ENCODE results near the gene FLT1. TPM values are rescaled to one million over a fixed set of nuclear protein-coding genes. Genes with fewer than 3 reads are reported as not detected.

FLT1 gene
- total and polyA plus RNA-seq, 3 experiments from 2014 or later, result 2.4 to 2.7 TPM; not detected in 1

- no peak for DNase-seq
- peaks cover 6% of the 10 kb centered on the region for H3K27me3 ChIP-seq (ENCODE audit: insufficient read depth, low read length, poor library complexity, severe bottlenecking)
- Mint-ChIP-seq H3K4me1 (peaks cover 0 to 8% (median 3%) of the 10 kb centered on the region in 3 donors), H3K4me3 (no peak overlapping the region), H3K9me3 (peaks cover 0 to 3% (median 0%) of the 10 kb centered on the region in 5 donors), H3K27ac (no peak overlapping the region), H3K36me3 (no peaks in the 10 kb centered on the region), H3K27me3 (peaks cover 24 to 57% of the 10 kb centered on the region in 2 donors)
- ChIA-PET CTCF (no interaction called here), POLR2A (no interaction called here)
- H3K27ac ChIP-seq (ENCODE audit: low read depth, low read length), result no peak overlapping the region
- H3K36me3 ChIP-seq (ENCODE audit: insufficient read depth, low read length), result no peaks in the 10 kb centered on the region
- no peaks in the 10 kb centered on the region for H3K9me3 ChIP-seq (ENCODE audit: low read length)
- H3K4me1 ChIP-seq (ENCODE audit: insufficient read depth, low read length), result no peaks in the 10 kb centered on the region
- H3K4me3 ChIP-seq (ENCODE audit: low read length), result no peak overlapping the region
These were observed 42.2 kb upstream of the FLT1 start for GRCh38 chr13:28537171-28537570.

- Mint-ChIP-seq H3K4me1 (peaks cover 0 to 8% (median 3%) of the 10 kb centered on the region in 3 donors), H3K9me3 (no peaks in the 10 kb centered on the region), H3K36me3 (no peaks in the 10 kb centered on the region), H3K27me3 (peaks cover 23 to 54% of the 10 kb centered on the region in 2 donors), H3K27ac (no peak overlapping the region), H3K4me3 (no peak overlapping the region)
- Histone ChIP-seq H3K27ac (ENCODE audit: low read depth, low read length) (no peak overlapping the region), H3K27me3 (ENCODE audit: insufficient read depth, low read length, poor library complexity, severe bottlenecking) (peaks cover 6% of the 10 kb centered on the region), H3K36me3 (ENCODE audit: insufficient read depth, low read length) (no peaks in the 10 kb centered on the region), H3K4me3 (ENCODE audit: low read length) (no peak overlapping the region), H3K9me3 (ENCODE audit: low read length) (no peaks in the 10 kb centered on the region), H3K4me1 (ENCODE audit: insufficient read depth, low read length) (peaks cover 5% of the 10 kb centered on the region)
- POLR2A ChIA-PET, result no interaction called here
- CTCF ChIA-PET, result interaction anchor here (1.2 kb wide), 1 partner anchor 8 kb away, joined by 3 read pairs; no protein-coding TSS in a partner anchor
- no peak for DNase-seq
These were observed 41.4 kb upstream of the FLT1 start for GRCh38 chr13:28536371-28536770.

- Mint-ChIP-seq H3K27me3 (peaks cover 21 to 54% of the 10 kb centered on the region in 2 donors), H3K9me3 (no peaks in the 10 kb centered on the region), H3K36me3 (no peaks in the 10 kb centered on the region), H3K4me3 (no peak overlapping the region), H3K4me1 (peaks cover 0 to 8% (median 3%) of the 10 kb centered on the region in 3 donors), H3K27ac (no peak overlapping the region)
- peaks cover 6% of the 10 kb centered on the region for H3K27me3 ChIP-seq (ENCODE audit: insufficient read depth, low read length, poor library complexity, severe bottlenecking)
- H3K4me1 ChIP-seq (ENCODE audit: insufficient read depth, low read length), result peaks cover 12% of the 10 kb centered on the region
- H3K9me3 ChIP-seq (ENCODE audit: low read length), result no peaks in the 10 kb centered on the region
- ChIA-PET POLR2A (no interaction called here), CTCF (interaction anchor here (1.2 kb wide), 1 partner anchor 8 kb away, joined by 3 read pairs; no protein-coding TSS in a partner anchor)
- no peaks in the 10 kb centered on the region for H3K36me3 ChIP-seq (ENCODE audit: insufficient read depth, low read length)
- H3K27ac ChIP-seq (ENCODE audit: low read depth, low read length), result no peak overlapping the region
- no peak overlapping the region for H3K4me3 ChIP-seq (ENCODE audit: low read length)
- no peak for DNase-seq
These were observed 40.8 kb upstream of the FLT1 start for GRCh38 chr13:28535734-28536133.

GRCh38 chr13:28534801-28535200 lies 39.9 kb upstream of the FLT1 start:
- H3K4me3 Mint-ChIP-seq, result no peak overlapping the region
- Histone ChIP-seq H3K9me3 (ENCODE audit: low read length) (no peaks in the 10 kb centered on the region), H3K4me3 (ENCODE audit: low read length) (no peak overlapping the region), H3K27me3 (ENCODE audit: insufficient read depth, low read length, poor library complexity, severe bottlenecking) (peaks cover 12% of the 10 kb centered on the region), H3K4me1 (ENCODE audit: insufficient read depth, low read length) (peaks cover 13% of the 10 kb centered on the region), H3K27ac (ENCODE audit: low read depth, low read length) (no peak overlapping the region), H3K36me3 (ENCODE audit: insufficient read depth, low read length) (no peaks in the 10 kb centered on the region)
- no peak for DNase-seq
- H3K36me3 Mint-ChIP-seq, result no peaks in the 10 kb centered on the region
- no peak overlapping the region for H3K27ac Mint-ChIP-seq
- CTCF ChIA-PET, result no interaction called here
- peaks cover 21 to 45% of the 10 kb centered on the region in 2 donors for H3K27me3 Mint-ChIP-seq
- POLR2A ChIA-PET, result no interaction called here
- H3K4me1 Mint-ChIP-seq, result no peaks in the 10 kb centered on the region
- no peaks in the 10 kb centered on the region for H3K9me3 Mint-ChIP-seq

- CTCF ChIA-PET, result no interaction called here
- peaks cover 23 to 44% of the 10 kb centered on the region in 2 donors for H3K27me3 Mint-ChIP-seq
These were observed 39.3 kb upstream of the FLT1 start for GRCh38 chr13:28534210-28534609.

GRCh38 chr13:28533441-28534166 lies 38.7 kb upstream of the FLT1 start:
- POLR2A ChIA-PET, result no interaction called here
- CTCF ChIA-PET, result no interaction called here
- no peaks in the 10 kb centered on the region for H3K36me3 ChIP-seq (ENCODE audit: insufficient read depth, low read length)
- peak overlapping the region; percentile 51 for H3K27ac ChIP-seq (ENCODE audit: low read depth, low read length)
- Mint-ChIP-seq H3K27me3 (peaks cover 26 to 46% of the 10 kb centered on the region in 2 donors), H3K36me3 (no peaks in the 10 kb centered on the region), H3K4me3 (no peak overlapping the region), H3K27ac (no peak overlapping the region), H3K4me1 (no peaks in the 10 kb centered on the region), H3K9me3 (no peaks in the 10 kb centered on the region)
- H3K9me3 ChIP-seq (ENCODE audit: low read length), result no peaks in the 10 kb centered on the region
- H3K4me1 ChIP-seq (ENCODE audit: insufficient read depth, low read length), result peaks cover 13% of the 10 kb centered on the region
- no peak for DNase-seq
- H3K27me3 ChIP-seq (ENCODE audit: insufficient read depth, low read length, poor library complexity, severe bottlenecking), result peaks cover 12% of the 10 kb centered on the region
- no peak overlapping the region for H3K4me3 ChIP-seq (ENCODE audit: low read length)

More at GRCh38 chr13:28534210-28534609, 39.3 kb upstream of the FLT1 start:
- Histone ChIP-seq H3K27me3 (ENCODE audit: insufficient read depth, low read length, poor library complexity, severe bottlenecking) (peaks cover 12% of the 10 kb centered on the region), H3K4me3 (ENCODE audit: low read length) (no peak overlapping the region), H3K4me1 (ENCODE audit: insufficient read depth, low read length) (peaks cover 13% of the 10 kb centered on the region), H3K27ac (ENCODE audit: low read depth, low read length) (no peak overlapping the region), H3K36me3 (ENCODE audit: insufficient read depth, low read length) (no peaks in the 10 kb centered on the region), H3K9me3 (ENCODE audit: low read length) (no peaks in the 10 kb centered on the region)
- no peaks in the 10 kb centered on the region for H3K36me3 Mint-ChIP-seq
- no peak overlapping the region for H3K4me3 Mint-ChIP-seq
- H3K9me3 Mint-ChIP-seq, result no peaks in the 10 kb centered on the region
- no peaks in the 10 kb centered on the region for H3K4me1 Mint-ChIP-seq
- POLR2A ChIA-PET, result no interaction called here
- no peak for DNase-seq
- H3K27ac Mint-ChIP-seq, result no peak overlapping the region

- Mint-ChIP-seq H3K9me3 (no peaks in the 10 kb centered on the region), H3K27ac (no peak overlapping the region), H3K4me1 (no peaks in the 10 kb centered on the region), H3K4me3 (peak overlapping the region in 2 of 7 donors; percentile 13 to 17), H3K36me3 (no peaks in the 10 kb centered on the region), H3K27me3 (peaks cover 25 to 45% of the 10 kb centered on the region in 2 donors)
- no peak for DNase-seq
- Histone ChIP-seq H3K27me3 (ENCODE audit: insufficient read depth, low read length, poor library complexity, severe bottlenecking) (peaks cover 12% of the 10 kb centered on the region), H3K9me3 (ENCODE audit: low read length) (no peaks in the 10 kb centered on the region), H3K36me3 (ENCODE audit: insufficient read depth, low read length) (no peaks in the 10 kb centered on the region), H3K4me1 (ENCODE audit: insufficient read depth, low read length) (peaks cover 13% of the 10 kb centered on the region), H3K4me3 (ENCODE audit: low read length) (no peak overlapping the region), H3K27ac (ENCODE audit: low read depth, low read length) (peak overlapping the region; percentile 51)
- POLR2A ChIA-PET, result no interaction called here
- CTCF ChIA-PET, result no interaction called here
These were observed 38.2 kb upstream of the FLT1 start for GRCh38 chr13:28533125-28533436.

- Histone ChIP-seq H3K4me1 (ENCODE audit: insufficient read depth, low read length) (peaks cover 13% of the 10 kb centered on the region), H3K9me3 (ENCODE audit: low read length) (no peaks in the 10 kb centered on the region), H3K4me3 (ENCODE audit: low read length) (no peak overlapping the region), H3K36me3 (ENCODE audit: insufficient read depth, low read length) (no peaks in the 10 kb centered on the region), H3K27ac (ENCODE audit: low read depth, low read length) (peak overlapping the region; percentile 51), H3K27me3 (ENCODE audit: insufficient read depth, low read length, poor library complexity, severe bottlenecking) (peaks cover 12% of the 10 kb centered on the region)
- Mint-ChIP-seq H3K4me1 (no peaks in the 10 kb centered on the region), H3K27ac (no peak overlapping the region), H3K4me3 (peak overlapping the region in 1 of 7 donors; percentile 17), H3K36me3 (no peaks in the 10 kb centered on the region), H3K27me3 (peaks cover 25 to 50% of the 10 kb centered on the region in 2 donors), H3K9me3 (no peaks in the 10 kb centered on the region)
- peak in 1 of 5 donors; percentile 7 for DNase-seq
- POLR2A ChIA-PET, result no interaction called here
- CTCF ChIA-PET, result no interaction called here
These were observed 37.6 kb upstream of the FLT1 start for GRCh38 chr13:28532388-28533124.

Measured in CD8-positive, alpha-beta memory T cell (primary cell).